SU-DHL-6 (cell line): ENCODE results near the gene SYT11.

ENCODE experiments used
- H2AFZ ChIP-seq: fragments of 200-600 bp; sonication (generic); 2 replicates; pipeline ENCODE4 v1.6.1; 2014; ENCODE audit warnings: low read depth, mild to moderate bottlenecking, moderate library complexity, mixed read lengths, antibody characterized with exemption, low read length; ENCODE audit not compliant: severe bottlenecking
- H3F3A ChIP-seq: fragments of 200-600 bp; shearing (Covaris generic); 2 replicates; pipeline ENCODE4 v1.6.0; 2016; ENCODE audit warnings: antibody characterized with exemption, mild to moderate bottlenecking; ENCODE audit not compliant: insufficient read depth
- H3K27ac ChIP-seq: fragments of 200-600 bp; sonication (generic); 2 replicates; pipeline ENCODE4 v1.5.1; 2016; ENCODE audit warnings: low read depth, mild to moderate bottlenecking, low read length, moderate library complexity, mixed read lengths
- H3K27me3 ChIP-seq: fragments of 200-600 bp; sonication (generic), shearing (Covaris generic); 2 replicates; pipeline ENCODE4 v1.6.0; 2014; ENCODE audit warnings: mild to moderate bottlenecking, low read length
- H3K36me3 ChIP-seq: fragments of 200-600 bp; sonication (generic); 2 replicates; pipeline ENCODE4 v1.6.1; 2014; ENCODE audit warnings: mild to moderate bottlenecking, low read length, mixed read lengths
- H3K4me2 ChIP-seq: fragments of 300-600, 200-600 bp; shearing (Covaris generic), sonication (generic); 2 replicates; pipeline ENCODE4 v1.6.0; 2014; ENCODE audit warnings: low read length, low read depth, mild to moderate bottlenecking; ENCODE audit not compliant: poor library complexity, severe bottlenecking
- H3K4me3 ChIP-seq: fragments of 200-600 bp; sonication (generic); 2 replicates; pipeline ENCODE4 v1.5.1; 2014; ENCODE audit warnings: antibody characterized with exemption, low read length, mild to moderate bottlenecking, mixed read lengths; ENCODE audit not compliant: insufficient read depth, poor library complexity, severe bottlenecking
- H3K79me2 ChIP-seq: fragments of 200-600 bp; sonication (generic); 2 replicates; pipeline ENCODE4 v1.6.1; 2014; ENCODE audit warnings: mild to moderate bottlenecking, low read length, moderate library complexity; ENCODE audit not compliant: insufficient read depth
- H3K9ac ChIP-seq: fragments of 200-600 bp; sonication (generic); 2 replicates; pipeline ENCODE4 v1.7.0; 2014; ENCODE audit warnings: mild to moderate bottlenecking, low read length
- H3K9me2 ChIP-seq: fragments of 200-600 bp; sonication (generic); replicated peaks from 2 replicates; pipeline ENCODE4 v1.6.1; 2014; ENCODE audit warnings: low read length; ENCODE audit not compliant: insufficient read depth
- H3K9me3 ChIP-seq: fragments of 200-600 bp; sonication (generic); 2 replicates; pipeline ENCODE4 v1.6.1; 2014; ENCODE audit warnings: low read length, mixed read lengths; ENCODE audit not compliant: insufficient read depth
- H4K20me1 ChIP-seq: fragments of 200-600 bp; sonication (generic); 2 replicates; pipeline ENCODE4 v1.6.1; 2014; ENCODE audit warnings: low read depth, mild to moderate bottlenecking, antibody characterized with exemption, low read length, moderate library complexity, mixed read lengths
- EZH2phosphoT487 ChIP-seq: fragments of 200-600 bp; sonication (generic), shearing (Covaris generic); conservative IDR thresholded peaks from 2 replicates; pipeline ENCODE4 v1.6.1; 2018; ENCODE audit warnings: mild to moderate bottlenecking, antibody characterized with exemption, low read length, moderate library complexity, mixed read lengths
- TF ChIP-seq, protein P1 (sequence below): fragments of 200-600 bp; sonication (generic); IDR thresholded peaks from one replicate; pipeline ENCODE4 v1.5.1; 2017; ENCODE audit warnings: antibody characterized with exemption, mild to moderate bottlenecking, low read length, moderate library complexity; ENCODE audit not compliant: insufficient read depth, poor library complexity, severe bottlenecking

SYT11 gene

DNA sequence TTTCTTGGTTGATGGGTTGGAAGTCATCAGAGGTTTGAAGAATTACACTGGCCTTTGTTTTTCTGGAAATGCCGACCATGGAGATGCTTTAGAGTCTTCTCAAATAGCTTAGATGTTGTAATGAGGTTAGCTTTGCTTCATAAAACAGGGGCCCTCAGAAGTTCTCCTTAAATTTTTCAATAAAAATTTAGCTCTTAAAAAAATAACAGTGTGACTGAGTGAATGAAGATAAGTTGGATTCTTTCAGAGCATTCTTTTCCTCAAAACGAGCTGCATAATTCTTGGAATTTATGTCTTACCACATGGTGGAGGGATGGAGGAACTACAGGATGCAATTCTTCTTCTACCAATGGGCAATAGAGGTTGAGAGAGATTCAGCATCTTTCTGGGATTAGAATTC lies 23.4 kb downstream of the SYT11 start:
- Histone ChIP-seq H4K20me1 (no peaks in the 10 kb centered on the region), H3K27ac (no peak overlapping the region), H3K9me3 (no peaks in the 10 kb centered on the region), H3K27me3 (no peaks in the 10 kb centered on the region), H3K9me2 (no peaks in the 10 kb centered on the region), H3K4me2 (no peak overlapping the region), H3K4me3 (no peak overlapping the region), H3F3A (no peaks in the 10 kb centered on the region), H3K36me3 (no peaks in the 10 kb centered on the region), H3K79me2 (no peaks in the 10 kb centered on the region), H2AFZ (no peak overlapping the region), H3K9ac (no peak overlapping the region)
- TF ChIP-seq EZH2phosphoT487, result no peak
- TF ChIP-seq, protein P1, sequence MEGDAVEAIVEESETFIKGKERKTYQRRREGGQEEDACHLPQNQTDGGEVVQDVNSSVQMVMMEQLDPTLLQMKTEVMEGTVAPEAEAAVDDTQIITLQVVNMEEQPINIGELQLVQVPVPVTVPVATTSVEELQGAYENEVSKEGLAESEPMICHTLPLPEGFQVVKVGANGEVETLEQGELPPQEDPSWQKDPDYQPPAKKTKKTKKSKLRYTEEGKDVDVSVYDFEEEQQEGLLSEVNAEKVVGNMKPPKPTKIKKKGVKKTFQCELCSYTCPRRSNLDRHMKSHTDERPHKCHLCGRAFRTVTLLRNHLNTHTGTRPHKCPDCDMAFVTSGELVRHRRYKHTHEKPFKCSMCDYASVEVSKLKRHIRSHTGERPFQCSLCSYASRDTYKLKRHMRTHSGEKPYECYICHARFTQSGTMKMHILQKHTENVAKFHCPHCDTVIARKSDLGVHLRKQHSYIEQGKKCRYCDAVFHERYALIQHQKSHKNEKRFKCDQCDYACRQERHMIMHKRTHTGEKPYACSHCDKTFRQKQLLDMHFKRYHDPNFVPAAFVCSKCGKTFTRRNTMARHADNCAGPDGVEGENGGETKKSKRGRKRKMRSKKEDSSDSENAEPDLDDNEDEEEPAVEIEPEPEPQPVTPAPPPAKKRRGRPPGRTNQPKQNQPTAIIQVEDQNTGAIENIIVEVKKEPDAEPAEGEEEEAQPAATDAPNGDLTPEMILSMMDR, result no peak

DNA sequence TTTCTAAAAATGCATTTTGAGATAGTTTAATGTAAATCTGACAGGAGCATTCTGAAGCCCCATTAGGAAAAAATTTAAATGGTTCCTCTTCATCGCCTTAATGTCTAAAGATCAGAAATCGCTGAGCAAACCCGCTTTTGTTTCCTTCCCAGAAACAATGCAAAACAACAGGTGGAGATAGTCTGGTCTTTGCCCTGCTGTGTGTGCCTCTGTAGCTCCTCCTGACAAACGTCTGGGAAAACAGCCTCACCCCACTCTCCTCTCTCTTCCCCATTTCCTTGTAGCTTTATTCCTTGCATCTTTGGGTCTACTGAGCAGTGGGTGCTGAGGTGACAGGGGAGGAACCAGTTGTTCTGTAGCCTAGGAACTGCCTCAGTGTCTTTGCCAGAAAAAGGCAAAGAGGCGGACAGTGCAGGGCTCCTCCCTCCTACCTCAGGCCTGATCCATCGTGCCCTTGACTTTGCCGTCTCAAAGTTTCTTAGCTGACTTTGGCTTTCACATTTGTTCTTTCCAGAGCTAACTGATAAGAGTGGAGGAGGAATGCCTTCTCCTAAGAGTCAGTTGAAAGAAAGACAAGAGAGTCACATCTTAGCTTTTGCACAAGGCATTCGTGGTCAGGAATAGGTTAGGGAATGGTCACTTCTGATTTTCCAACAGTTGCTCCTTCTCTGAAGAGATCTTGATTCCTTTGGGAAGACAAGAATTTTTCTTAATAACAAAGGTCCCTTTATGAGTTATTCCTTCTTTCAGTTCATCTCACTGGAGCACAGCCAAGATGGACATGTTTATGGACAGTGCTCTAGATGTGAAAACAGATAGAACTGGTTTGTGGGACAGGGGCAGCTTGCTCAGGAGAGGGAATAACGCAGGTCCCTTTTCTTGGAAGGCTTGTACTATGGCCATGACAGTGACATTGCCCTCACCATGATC lies 24.9 kb downstream of the SYT11 start:
- TF ChIP-seq EZH2phosphoT487, result no peak
- TF ChIP-seq, protein P1, result no peak
- Histone ChIP-seq H3K27me3 (no peaks in the 10 kb centered on the region), H3K4me3 (no peak overlapping the region), H3F3A (no peaks in the 10 kb centered on the region), H2AFZ (no peak overlapping the region), H3K9me3 (no peaks in the 10 kb centered on the region), H3K9me2 (no peaks in the 10 kb centered on the region), H4K20me1 (no peaks in the 10 kb centered on the region), H3K36me3 (no peaks in the 10 kb centered on the region), H3K27ac (no peak overlapping the region), H3K4me2 (no peak overlapping the region), H3K79me2 (no peaks in the 10 kb centered on the region), H3K9ac (no peak overlapping the region)

DNA sequence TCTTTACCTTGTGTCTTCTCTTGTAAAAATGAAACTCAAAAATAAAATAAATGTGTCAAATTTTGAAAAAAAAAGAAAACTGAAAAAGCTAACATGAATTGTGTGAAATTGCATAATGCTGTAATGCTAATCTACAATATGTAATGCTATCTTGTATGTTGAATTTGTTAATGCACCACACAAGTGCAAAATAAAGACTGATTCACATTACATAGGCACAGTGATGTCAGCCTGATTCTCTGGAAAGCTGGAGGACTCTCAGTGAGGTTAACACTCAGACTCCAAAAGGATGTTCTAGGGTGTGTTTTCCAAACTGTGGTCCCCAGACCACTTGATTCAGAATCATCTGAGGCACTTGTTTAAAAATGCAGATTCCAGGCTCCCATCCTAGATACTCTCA lies 25.6 kb downstream of the SYT11 start:
- Histone ChIP-seq H3K36me3 (no peaks in the 10 kb centered on the region), H3K4me3 (no peak overlapping the region), H3K27ac (no peak overlapping the region), H3K9ac (no peak overlapping the region), H3K27me3 (no peaks in the 10 kb centered on the region), H2AFZ (no peak overlapping the region), H3K9me3 (no peaks in the 10 kb centered on the region), H4K20me1 (no peaks in the 10 kb centered on the region), H3F3A (no peaks in the 10 kb centered on the region), H3K9me2 (no peaks in the 10 kb centered on the region), H3K4me2 (no peak overlapping the region), H3K79me2 (no peaks in the 10 kb centered on the region)
- no peak for TF ChIP-seq EZH2phosphoT487
- TF ChIP-seq, protein P1, result no peak
